ELF-1 (cell line): ENCODE results near the gene NUDT16L1.

Source experiments
- DNase-seq: peaks from one replicate; pipeline ENCODE4 v3.0.0-alpha.2; 2016; ENCODE audit warnings: low read depth, low spot score

Gene NUDT16L1

DNA sequence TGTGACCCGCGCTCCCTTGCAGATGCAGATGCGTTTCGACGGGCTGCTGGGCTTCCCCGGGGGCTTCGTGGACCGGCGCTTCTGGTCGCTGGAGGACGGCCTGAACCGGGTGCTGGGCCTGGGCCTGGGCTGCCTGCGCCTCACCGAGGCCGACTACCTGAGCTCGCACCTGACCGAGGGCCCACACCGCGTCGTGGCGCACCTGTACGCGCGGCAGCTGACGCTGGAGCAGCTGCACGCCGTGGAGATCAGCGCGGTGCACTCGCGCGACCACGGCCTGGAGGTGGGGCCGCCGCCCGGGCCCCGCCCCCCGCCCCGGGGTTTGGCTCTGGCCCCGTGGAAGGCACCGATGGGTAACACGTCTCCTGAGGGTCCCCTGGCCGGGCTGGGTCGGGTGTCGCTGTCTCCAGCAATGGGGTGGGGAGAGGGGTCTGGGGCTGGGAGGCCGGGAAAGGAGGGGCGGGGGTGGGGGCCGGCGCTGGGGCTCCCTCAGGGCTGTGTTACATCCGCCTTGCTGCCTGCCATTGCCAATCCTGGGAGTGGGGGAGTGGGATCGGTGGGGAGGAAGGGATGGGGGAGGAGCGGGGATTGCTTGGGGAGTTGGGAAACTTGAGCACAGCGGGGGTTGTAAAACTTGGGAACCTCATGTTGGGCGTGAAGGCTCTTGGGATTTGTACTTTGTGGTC, 737 bp downstream of the NUDT16L1 start:
- no peak for DNase-seq

DNA sequence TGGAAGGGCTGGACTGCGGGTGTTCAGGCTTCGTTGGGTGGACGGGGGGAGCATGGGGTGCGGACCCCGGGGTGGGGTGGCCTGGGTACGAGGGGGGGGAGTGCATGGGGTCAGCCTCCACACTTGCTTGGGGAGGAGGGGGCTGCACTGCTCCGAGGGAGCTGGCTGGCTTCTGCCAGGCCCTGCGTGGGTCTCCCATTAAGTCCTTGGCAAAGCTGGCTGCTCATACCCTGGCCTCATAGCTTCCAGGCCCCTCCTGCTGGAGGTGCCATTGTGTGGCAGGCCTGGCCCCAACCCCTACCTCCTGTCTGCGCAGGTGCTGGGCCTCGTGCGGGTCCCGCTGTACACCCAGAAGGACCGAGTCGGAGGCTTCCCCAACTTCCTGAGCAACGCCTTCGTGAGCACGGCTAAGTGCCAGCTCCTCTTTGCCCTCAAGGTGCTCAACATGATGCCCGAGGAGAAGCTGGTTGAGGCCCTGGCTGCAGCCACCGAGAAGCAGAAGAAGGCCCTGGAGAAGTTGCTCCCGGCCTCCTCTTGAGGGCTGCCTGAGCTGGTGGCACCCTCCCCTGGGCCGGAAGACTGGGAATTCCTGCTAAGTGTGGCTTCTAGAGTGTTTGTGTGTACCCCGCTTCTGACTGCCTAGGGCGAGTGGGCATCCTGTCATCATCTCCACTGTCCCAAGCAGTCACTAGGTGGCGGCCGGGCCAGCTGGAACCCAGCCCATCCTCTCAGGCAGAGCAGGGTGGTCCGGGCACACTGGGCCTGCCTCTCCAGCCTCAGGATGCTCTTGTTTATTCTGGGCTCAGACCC, 1.5 kb downstream of the NUDT16L1 start:
- DNase-seq, result no peak

DNA sequence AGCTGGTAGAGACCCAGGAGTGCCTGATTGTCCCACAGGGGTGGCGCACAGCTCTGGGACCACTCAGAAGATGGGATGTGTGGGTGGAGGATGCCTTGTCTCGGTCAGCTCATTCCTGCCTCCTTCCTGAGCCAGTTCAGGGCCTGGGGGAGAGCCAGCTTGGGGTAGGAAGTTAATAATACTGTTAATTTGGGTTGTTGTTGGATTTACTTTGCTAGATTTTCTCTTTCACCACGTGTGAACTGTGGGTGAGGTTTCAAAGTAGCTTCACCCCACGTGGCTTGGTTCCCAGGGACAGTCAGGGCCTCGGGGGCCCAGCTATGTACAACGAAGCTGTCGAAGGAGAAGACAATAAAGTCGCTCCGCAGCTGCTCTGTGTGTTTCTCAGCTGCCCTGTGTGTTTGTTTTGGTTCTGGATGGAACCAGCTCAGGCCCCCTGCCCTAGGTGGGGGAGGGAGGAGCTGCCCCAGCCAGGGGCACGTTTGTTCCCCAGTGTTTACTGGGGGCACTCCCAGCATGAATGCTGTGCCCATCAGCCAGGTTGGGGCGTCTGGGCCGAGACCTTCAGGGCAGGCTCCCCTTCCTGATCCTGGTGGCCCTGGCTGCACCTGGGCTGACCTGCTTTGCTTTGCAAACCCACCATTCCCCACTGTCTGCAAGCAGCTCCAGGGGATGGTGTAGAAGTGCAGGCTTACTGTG, 2.3 kb downstream of the NUDT16L1 start:
- DNase-seq, result no peak

DNA sequence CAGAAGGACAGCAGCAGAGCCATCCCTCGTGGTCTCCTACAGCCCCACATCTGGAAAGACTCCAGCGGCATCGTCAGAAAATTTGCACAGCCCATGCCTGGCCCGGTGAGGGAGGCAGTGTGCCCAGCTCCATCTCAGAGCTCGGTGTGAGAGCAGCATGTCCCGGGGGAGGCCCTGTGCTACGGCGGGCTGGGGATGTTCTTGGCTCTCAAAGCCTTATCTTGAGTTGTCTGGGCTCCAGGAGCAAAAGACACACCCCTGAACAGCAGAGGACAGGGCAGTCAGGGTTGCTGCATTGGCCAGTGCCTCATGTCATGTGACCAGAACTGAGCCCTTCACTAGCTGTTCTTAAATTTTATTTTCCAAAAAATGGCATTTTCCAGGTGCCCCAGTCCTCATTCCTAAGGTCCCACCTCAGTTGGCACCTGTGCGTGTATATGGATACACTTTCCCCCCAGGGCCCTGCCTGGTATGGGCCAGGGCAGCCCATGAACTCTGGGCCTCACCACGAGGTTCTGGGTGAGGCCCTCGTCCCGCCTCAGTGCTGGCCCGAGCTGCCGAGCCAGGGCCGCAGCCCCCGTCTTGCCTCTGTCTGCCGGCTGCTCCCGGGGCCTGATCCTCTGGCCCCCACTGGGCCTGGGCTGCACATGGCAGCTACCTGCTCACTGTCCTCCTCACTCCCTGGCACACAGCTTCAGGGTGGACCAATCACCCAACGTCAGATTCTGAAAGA, 3.0 kb downstream of the NUDT16L1 start:
- DNase-seq, result no peak

DNA sequence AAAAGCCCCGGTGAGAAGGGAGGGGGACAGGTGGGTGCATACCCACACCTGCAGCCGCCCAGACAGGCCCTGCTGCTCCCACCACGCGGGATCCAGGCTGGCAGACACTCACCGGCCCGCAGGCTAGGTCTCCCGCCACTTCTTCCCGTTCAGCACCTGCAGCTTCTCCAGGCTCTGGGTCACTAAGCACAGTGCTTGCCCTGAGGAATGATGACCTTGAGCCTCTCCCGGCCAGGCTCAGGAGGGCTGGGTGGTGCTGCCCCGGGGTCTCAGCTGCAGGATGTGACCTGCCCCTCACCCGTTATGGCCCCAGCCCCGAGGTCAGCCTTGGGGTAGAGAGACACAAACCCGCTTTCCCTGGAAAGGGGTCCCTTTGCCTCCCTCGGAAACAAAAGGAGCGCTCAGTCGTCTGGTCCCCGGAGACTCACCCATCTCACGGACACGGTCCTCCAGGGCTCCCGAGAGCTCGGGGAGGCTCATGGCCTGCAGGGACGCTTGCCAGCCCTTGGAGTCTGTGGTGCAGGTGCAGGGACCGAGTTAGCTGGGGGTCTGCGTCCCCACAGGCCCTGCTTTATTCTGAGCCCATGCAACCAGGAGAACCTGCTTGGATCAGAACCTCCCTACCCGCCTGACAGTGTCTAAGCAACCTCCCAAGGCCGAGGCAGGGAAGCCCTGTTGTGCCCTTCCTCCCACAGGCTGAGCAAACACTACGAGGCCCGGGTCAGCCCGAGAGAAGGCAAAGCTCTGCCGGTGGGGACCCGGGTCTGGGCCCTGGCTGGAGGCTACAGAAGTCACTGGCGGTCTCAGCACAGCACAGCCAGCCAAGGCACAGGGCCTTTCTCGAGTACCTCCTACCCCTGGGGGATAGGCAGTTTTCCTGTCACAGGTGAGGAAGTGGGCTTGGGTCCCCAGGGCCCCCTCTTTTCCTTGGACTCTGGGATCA, 3.8 kb downstream of the NUDT16L1 start:
- no peak for DNase-seq

DNA sequence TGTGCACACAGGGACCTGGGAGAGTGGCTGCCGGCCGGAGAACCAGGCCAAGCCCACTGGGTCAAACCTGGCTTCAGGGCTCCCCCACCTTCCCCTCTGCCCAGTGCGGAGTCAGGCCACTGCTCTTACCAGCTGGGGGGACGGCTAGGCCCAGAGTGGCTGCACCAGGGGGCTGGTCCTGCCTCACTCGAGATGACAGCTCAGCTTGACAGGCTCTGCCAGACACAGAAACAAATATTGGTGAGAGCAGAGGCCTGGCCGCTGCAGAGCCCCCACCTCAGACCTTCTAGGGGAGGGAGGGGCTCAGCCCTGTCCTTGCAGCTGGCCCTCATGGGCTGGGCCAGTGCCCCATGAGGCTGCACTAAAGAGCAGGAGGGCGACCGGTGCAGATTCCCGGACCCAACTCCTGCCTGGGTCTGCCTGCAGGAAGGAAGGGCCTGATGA, 4.5 kb downstream of the NUDT16L1 start:
- no peak for DNase-seq

DNA sequence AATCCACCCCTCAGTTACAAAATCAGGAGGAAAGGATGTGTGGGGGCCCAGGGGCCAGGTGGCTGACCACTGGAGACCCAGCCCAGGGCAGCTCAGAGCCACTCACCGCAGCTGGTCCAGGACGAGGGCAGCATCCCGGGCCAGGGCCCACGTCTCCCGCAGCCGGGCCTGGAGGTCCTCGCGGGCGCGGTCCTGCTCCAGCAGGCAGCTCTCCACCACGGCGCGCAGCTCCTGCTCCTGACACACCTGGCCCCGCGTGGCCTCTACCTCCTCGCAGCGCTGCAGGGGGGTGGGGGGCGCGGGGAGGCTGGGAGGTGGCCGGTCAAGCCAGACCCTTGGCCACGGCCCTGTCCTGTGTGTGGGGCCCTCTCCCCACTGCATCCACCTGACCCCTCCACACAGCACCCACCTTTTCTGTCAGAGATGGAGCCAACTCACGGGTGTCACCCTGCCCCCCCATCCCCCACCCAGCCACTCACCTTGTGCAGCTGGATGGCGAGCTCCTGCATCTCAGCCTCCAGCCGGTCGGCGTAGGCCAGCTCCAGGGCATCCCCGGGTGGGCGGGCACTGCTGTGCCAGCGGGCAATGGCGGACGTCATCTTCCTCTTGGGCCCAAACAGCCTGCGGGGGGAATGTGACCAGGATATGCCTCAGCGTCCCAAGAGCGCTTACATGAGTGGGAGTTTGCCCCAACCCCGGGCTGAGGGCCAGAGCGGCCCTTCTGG, 5.1 kb downstream of the NUDT16L1 start:
- no peak for DNase-seq

DNA sequence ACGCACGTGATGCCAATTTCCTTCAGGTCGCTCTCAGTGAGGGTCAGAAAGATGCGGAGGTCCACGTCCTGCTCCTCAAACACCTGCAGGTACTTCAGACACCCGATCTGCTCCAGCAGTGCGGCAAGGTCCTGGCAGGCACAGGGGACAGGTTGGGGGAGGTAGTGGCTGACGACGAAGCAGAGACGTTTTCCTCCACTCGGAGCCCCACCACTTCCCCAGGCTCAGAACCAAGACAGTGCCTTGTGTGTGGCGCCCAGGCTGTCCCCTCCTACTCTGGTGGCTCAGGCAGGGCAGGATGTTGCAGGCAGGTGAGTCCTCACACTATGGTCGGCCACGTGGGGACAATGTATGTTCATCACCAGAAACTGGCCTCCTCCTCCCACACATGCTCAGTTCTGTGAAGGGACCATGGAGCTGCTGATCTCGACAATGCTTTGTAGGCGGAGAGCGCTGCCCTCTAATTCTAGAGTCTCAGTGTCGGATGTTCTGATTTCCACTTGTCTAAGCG, 5.7 kb downstream of the NUDT16L1 start:
- DNase-seq, result no peak

DNA sequence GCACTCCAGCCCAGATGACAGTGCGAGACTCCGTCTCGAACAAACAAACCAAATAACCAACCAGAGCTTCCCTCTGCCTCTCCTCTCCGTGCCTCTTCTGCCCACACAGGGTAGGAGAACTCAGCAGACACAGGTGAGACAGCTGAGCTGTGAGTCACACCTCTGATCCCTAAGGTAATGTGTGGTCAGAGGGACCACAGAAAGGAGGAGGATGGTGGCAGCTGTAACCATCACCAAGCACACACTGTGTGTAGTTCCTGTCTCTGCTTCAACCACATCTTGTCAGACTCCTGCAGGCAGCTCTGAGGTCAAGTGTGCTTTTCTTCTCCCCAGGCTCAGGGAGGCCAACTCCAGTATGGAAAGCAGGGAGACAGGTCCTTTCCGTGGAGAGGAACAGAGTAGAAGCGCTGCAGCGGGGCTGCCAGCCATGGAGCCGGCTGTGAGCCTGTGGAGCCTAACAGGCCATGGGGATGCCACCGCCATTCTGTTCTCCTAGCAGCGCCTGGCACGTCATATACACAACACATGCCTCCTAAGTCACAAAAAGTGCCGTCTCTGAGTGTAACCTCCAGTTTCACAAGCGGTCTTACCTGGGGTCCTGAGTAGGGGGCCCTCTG, 7.1 kb downstream of the NUDT16L1 start:
- DNase-seq, result no peak

DNA sequence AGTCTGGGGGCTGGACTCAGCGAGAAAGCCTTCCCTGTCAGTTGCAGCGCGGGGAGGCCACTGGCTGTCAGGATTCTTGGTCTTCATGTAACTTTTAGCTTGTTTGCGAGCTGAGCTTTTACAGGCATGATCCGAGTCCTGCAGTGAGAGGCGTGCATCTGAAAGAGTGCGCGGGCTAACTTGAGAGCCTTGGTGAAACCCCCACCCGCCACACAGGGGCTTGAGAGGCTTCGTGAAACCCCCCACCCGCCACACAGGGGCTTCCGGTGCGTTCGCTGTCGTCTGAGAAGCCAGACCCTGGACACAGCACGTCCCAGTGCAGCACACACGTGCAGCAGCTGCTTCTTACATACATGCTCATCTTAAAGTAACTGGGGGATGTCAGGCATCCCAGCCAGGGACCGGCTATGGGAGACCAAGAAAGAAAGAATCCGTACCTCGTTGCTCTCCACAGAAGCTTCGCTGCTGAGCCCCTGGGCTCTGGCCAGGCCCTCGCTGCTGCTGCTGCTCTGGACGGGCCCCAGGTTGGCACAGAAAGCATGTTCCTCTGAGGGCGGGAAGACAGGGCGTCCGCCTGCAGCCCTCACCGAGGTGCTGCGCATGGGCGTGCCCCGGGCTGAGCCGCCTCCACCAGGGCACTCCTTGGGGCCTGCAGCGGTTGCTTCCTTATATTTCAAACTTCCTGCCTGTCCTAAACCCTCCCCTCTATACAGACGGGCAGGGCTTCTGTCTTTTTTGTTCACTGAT, 7.8 kb downstream of the NUDT16L1 start:
- DNase-seq, result no peak

DNA sequence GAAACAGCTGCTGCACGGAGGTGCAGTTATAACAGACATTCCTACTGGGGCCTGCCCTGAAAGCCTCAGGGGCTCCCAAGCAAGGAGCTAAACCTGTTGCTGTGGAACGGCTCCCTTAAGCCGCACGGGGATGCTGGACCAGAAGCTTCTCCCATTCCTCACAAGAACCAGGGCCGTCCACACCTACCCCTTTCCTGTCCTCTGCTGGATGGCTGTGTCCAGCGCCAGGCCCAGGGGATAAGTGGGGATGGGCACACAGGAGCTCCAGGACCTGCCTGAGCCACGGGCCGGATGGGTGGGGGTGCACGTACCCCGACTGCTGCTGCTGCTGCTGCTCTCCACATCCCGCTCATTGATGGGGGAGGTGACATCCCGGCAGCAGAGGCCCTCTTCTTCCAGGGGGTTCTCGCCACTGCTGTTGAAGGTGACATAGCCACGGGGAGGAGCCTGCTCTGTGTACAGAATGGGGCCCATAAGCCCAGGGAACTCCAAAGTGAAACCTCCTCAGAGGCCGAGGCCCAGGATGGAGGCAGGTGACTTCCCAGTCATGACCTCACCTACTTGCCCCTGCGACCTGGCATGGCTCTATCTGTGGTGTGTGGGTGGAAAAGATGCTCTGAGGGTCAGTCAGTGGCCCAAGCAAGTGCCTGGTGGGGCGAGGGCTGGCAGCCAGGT, 8.6 kb downstream of the NUDT16L1 start:
- no peak for DNase-seq

DNA sequence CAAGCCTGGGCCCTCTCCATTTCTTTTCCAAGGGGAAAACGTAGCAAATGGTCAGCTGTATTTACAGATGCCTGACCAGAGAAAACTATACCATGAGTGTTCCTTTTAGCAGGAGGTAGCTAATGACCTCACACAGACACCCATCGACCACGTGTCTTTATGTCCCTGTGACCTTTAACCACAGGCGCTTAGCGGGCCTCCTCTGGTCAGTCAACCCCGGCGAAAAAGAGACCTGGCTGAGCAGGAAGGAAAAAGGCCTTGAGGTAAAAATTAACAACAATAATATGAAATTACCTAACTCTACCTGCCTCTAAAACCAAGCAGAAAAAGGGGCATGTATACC, 9.1 kb downstream of the NUDT16L1 start:
- DNase-seq, result no peak

DNA sequence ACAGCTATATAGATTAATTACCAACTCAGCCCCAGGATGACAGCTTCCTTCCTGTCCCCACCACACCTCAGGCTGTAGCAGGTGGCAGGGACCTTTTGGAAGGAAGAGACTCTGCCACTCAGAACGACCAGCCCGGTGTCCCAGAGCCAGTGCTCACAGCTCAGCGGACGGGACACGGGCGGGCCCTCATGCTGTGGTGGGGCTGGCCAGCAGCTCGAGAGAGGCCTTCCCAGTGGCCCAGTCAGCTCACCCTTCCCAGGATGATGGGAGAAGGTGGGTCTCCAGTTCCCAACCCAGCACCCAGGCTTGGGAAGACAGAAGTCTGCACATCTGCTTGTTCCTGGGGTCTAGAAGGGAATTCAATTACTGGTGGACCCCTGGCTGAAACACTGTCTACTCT, 10.5 kb downstream of the NUDT16L1 start:
- DNase-seq, result no peak

DNA sequence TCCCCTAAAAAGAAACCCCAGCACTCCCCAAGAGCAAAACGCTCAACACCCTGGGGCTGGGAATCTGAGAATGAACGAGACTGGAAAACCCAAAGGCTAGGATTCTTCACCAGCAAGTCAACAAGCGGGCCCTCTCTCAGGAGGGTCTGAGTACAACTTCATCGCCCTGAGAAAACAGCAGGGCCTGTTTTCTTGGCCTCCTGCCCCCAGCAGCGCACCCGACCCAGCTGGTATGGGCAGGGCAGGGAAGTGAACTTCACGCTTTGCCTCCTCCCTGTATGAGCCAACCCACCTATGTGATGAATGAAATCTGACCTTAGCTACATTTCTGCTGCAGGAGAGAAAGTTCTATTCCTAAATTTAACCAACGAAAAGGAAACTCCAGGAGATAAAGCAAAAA, 11.1 kb downstream of the NUDT16L1 start:
- DNase-seq, result no peak

DNA sequence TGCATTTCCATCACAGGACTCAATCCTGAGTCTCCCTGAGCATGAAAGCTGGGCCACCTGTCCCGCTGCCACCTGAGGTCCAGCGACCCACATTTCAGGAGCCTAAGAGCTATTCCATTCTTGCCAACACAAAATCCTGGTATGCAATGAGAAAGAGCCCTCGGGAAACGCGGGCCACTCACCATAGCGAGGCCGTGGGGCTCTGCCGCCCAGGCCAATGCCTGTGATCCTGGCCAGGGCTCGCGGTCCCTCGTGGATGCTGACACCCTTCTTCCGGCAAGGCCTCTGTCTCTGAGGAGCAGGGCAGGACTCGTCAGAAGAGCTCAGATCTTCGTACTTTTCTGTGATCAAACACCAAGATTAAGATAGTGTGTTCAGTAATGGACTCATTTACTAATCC, 11.6 kb downstream of the NUDT16L1 start:
- DNase-seq, result no peak

DNA sequence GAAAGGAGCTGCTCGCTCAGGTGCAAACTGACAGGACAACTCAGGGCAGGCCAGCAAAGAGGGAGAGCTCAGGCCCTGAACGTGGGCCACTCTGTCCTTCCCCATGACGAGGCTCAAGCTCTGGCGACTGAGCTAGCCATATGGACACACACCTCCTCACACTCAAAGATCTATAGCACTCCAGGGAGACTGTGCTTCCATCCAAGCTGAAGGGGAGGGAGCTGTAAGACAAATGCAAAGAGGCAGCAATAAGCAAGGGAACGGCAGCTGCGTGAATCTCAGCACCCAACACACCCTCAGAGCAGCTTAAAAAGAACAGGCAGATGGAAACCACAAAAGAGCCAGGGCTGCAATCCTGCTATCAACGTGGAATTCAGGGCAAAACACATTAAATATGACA, 13.5 kb downstream of the NUDT16L1 start:
- no peak for DNase-seq

DNA sequence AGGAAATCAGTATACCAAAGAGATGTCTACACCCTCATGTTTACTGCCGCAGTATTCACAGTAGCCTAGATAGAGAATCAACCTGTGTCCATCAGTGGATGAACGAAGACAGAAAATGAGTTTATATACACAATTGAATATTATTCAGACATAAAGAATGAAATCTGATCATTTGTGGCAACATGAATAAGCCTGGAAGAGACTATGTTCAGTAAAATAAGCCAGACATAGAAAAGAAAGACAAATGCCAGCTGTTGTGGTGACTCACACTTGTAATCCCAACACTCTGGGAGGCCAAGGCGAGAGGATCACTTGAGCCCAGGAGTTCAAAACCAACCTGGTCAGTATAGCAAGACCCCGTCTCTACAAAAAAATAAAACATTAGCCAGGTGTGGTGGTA, 16.1 kb downstream of the NUDT16L1 start:
- DNase-seq, result no peak
